ENCODE data around the gene TBL3.

DNA sequence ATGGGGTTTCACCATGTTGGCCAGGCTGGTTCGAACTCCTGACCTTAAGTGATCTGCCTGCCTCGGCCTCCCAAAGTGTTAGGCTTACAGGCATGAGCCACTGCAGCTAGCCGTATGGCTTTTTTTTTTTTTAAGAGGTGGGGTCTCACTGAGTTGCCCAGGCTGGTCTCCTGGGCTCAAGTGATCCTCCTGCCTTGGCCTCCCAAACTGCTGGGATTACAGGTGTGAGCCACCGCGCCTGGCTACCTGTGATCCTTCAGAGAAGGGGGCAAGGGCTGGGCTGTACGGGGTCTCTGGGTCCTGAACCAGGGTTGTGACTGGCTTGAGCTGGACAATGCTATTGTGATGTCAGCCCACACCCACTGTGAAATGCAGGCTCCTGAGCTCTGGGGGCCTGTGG is 5.4 kb upstream of the TBL3 start, which contains the start of gene RNF151:
- TF ChIP-seq EP300 (IDR thresholded peaks at IDR 0.05) (no peak), POLR2AphosphoS5 (IDR thresholded peaks at IDR 0.05) (no peak)
- TF ChIP-seq, protein P1, sequence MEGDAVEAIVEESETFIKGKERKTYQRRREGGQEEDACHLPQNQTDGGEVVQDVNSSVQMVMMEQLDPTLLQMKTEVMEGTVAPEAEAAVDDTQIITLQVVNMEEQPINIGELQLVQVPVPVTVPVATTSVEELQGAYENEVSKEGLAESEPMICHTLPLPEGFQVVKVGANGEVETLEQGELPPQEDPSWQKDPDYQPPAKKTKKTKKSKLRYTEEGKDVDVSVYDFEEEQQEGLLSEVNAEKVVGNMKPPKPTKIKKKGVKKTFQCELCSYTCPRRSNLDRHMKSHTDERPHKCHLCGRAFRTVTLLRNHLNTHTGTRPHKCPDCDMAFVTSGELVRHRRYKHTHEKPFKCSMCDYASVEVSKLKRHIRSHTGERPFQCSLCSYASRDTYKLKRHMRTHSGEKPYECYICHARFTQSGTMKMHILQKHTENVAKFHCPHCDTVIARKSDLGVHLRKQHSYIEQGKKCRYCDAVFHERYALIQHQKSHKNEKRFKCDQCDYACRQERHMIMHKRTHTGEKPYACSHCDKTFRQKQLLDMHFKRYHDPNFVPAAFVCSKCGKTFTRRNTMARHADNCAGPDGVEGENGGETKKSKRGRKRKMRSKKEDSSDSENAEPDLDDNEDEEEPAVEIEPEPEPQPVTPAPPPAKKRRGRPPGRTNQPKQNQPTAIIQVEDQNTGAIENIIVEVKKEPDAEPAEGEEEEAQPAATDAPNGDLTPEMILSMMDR (IDR thresholded peaks at IDR 0.05), result no peak

Data from upper lobe of left lung (tissue), 4 donors.